GM12892 (cell line): ENCODE measurements around the gene FHOD1.

Experiments
- POLR2A ChIP-seq: IDR thresholded peaks from 2 replicates; pipeline ENCODE4 v1.6.1; 2011; ENCODE audit warnings: low read depth, low read length, control low read depth
- POLR2AphosphoS5 ChIP-seq: IDR thresholded peaks from 2 replicates; pipeline ENCODE4 v1.6.1; 2011; ENCODE audit warnings: low read depth, low read length, control low read depth

- TF ChIP-seq POLR2A (no peak; the same call in 1 of the 2 replicates), POLR2AphosphoS5 (no peak)
Measured at GRCh38 chr16:67193536-67193935, 53.7 kb downstream of the FHOD1 start.
